Measurements from ENCODE around the gene CYLD. TPM values are rescaled to one million over a fixed set of nuclear protein-coding genes. Genes with fewer than 3 reads are reported as not detected.

Gene CYLD
- total RNA-seq, 2 experiments from 2014 or later = 143 to 146 TPM

DNA sequence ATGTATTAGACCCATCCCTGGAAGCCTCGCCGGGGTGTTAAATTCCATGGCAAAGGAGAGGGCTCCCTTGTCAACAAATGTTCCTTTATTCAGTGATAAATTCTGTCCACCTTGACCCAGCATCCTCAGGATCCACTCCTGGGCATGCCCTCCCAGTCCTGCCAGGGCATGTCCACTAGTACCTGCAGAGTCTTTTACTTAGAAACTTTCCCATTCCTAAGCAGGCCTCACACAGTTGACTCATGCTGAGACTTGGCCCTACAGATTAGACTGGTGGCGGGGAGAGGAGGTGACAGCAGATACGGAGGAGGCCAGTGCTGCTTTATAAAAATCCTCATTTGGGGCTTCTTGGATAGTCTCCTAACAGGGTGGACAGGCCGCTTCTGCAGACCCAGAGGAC lies 88.8 kb downstream of the CYLD start:
- ChIA-PET POLR2A (no interaction called here), CTCF (no interaction called here)

DNA sequence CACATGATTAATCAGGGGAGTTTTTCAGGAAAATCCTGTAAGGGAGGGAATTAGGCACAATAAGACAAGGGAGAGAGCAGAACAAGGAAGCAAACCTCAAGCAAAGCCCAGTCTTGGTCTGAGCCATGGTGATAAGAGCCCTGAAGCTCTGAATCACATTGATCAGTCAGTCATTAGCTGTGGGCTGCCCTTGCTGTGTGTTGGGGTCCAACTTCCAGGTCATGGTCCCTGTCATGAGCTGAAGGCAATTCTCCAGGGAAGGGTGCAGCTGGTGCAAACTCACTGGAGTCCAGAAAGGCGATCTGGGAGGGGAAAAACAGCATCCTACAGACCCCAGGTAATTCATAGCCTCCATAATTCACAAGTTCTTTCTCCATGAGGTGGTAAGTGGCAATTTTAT lies 89.9 kb downstream of the CYLD start:
- ChIA-PET POLR2A (no interaction called here), CTCF (no interaction called here)

DNA sequence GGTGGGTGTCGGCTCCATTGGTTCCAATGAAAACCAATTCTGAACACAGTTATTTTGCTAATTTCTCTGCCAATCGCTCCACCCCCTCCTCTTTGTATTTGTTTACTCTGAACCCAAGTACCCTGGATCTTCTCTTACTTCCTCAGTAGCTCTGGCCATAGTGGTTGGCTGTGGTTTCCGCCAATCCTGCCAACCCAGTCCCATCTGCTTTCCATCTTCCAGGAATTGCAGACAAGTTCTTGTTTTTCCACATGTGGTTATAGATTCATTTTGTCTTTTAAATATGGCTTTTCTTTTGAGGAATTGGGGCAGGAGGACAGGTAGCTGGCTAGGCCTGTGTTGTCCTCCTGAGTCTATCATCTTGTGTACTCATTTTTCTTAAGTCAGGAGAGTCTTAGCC lies 92.0 kb downstream of the CYLD start:
- CTCF ChIA-PET = interaction anchor here (1.1 kb wide), 1 partner anchor 27 kb away, joined by 3 read pairs; no protein-coding TSS in a partner anchor
- POLR2A ChIA-PET = no interaction called here

DNA sequence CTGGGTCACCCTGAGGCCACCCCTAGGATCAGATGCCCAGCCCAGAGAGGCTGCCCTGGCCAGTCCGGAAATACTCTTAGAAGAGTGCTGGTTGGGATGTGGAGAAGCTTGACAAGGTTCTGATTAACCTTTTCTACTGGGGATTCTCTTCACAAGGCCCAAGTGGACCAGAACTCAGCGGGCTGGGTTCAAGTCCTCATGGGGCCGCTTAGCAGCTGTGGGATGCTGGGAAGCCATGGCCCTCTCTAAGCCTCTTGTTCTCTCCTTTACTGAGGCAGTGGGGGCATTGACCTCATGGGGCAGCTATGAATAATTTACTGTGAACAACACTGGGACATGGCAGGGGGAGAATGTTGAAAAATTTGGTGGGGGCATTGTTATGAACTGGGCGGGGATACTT lies 92.8 kb downstream of the CYLD start:
- CTCF ChIA-PET = interaction anchor here (1.1 to 1.3 kb wide), 2 partner anchors 28 kb away, joined by 3 to 4 read pairs; no protein-coding TSS in a partner anchor
- POLR2A ChIA-PET = no interaction called here

DNA sequence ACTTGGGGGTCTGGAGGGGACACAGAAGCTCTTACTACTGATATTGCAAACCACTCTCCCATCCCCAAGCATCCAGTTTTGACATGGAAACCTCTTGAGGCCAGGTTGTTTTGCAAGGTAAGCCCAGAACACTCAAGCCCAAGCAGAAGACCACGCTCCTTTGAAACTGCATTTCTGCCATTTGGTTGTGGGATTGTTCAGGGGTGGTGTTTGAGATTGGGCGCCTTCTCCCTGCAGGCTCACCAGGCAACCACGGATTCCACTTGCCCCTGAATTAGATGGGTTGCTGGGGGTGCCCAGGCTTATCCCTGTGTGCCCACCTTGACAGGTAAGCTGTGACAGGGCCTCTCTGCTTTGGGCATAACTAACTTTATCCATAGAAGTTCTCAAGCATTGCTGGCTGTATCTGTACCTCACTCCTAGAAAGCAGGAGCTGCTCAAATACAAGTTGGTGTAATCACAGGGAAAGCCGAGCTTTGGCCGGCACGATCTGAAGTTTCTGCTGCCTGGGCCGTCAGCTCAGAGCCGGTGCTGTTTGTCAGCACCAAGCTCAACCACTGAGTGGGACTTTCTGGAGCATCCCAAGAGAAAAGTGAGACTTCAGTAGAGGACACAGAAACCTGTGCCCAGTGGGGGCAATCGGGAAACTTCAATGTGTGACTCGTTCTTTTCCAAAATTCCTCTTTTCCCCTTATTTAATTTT lies 93.6 kb downstream of the CYLD start:
- CTCF ChIA-PET = interaction anchor here (1.3 kb wide), 1 partner anchor 29 kb away, joined by 4 read pairs; no protein-coding TSS in a partner anchor

DNA sequence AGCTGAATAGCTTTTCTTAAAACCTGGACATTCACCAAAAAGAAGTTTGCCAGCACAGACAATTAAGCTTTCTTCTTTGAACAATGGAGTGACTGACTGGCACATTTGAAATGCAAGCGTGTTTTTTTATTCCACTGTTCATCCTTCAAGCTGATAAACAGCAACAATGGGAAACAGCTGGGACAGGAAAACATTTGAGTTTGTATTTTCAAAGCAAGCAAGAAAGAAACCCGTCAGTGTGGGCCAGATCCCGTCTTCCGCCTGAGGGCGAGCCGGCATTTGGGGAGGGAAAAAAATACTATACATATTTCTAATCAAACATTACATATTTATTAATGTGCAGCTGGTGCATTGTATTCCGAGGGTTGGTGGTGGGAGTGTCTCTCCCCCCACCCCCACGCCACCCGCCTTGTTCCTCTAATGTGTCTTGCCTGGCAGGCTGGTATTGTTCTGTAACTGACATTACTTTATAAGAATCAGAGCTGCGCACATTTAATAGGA lies 94.3 kb downstream of the CYLD start:
- ChIA-PET POLR2A (no interaction called here), CTCF (interaction anchor here (1.3 kb wide), 1 partner anchor 30 kb away, joined by 4 read pairs; no protein-coding TSS in a partner anchor)

More for the DNA sequence above, 93.6 kb downstream of the CYLD start:
- POLR2A ChIA-PET = no interaction called here

DNA sequence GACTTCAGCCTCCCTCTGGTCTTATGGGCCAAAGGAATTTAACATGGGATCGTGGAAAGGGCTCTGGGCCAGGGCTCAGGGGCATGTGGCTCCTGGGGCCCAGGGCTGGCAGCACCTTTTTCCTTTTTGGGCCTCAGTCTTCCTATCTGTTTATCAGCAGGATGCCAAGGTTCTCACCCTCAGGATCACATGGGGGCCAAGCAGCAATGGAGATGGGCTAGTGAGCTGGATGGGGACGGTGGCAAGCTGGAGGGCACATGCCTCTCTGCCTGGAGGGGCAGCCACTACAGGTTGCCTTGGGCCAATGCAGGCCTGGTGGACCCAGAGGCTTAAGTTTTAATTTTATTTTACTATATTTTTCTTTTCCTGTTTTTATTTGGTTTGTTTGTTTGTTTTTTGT lies 95.4 kb downstream of the CYLD start:
- CTCF ChIA-PET = no interaction called here
- POLR2A ChIA-PET = no interaction called here

DNA sequence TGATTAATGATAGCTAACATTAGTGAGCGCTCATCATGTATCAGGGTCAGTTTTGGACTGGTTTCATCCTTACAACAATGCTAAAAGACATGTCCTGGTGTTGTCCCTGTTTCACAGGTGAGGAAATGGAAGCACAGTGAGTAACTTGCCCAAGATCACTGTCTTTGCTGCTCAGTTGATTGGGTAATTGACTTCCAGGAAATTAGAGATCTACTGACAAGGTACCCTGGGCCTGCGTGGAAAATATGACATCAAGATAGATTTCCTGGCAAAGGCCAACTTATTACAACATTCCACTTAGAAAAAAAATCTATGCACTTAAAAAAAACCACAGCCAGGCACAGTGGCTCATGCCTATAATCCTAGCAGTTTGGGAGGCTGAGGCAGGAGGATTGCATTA lies 96.3 kb downstream of the CYLD start:
- CTCF ChIA-PET = no interaction called here
- POLR2A ChIA-PET = no interaction called here

DNA sequence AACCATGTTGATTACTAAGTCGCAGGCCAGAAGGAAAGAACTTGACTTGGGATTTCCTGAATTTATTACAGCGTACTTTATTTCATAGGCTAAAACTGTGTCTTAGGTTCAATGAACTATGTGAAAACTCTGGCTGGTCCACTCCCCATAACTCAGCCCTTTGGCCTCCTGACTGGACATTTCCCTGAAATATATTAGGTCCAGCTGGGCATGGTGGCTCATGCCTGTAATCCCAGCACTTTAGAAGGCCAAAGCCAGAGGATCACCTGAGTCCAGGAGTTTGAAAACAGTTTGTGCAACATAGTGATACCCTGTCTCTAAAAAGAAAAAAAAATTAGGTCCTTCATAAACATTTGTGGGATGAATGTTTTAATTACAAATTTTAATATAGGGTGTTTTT lies 97.0 kb downstream of the CYLD start:
- CTCF ChIA-PET = no interaction called here
- POLR2A ChIA-PET = no interaction called here

DNA sequence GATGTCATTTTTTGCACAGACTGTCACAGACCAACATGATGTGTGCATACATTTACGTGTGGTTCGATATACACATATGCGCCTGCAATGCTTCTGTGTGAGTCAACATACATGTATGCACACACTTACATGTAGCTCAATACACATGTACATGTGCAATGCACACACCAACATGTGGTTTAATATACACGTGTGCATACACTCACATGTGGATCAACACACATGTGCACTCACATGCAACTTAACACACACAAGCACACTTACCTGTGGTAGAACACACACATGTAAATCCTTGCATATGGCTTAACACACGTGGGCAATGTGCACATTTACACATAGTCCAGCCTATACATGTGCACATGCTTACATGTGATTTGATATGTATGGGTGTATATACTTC lies 97.5 kb downstream of the CYLD start:
- POLR2A ChIA-PET = no interaction called here
- CTCF ChIA-PET = no interaction called here

DNA sequence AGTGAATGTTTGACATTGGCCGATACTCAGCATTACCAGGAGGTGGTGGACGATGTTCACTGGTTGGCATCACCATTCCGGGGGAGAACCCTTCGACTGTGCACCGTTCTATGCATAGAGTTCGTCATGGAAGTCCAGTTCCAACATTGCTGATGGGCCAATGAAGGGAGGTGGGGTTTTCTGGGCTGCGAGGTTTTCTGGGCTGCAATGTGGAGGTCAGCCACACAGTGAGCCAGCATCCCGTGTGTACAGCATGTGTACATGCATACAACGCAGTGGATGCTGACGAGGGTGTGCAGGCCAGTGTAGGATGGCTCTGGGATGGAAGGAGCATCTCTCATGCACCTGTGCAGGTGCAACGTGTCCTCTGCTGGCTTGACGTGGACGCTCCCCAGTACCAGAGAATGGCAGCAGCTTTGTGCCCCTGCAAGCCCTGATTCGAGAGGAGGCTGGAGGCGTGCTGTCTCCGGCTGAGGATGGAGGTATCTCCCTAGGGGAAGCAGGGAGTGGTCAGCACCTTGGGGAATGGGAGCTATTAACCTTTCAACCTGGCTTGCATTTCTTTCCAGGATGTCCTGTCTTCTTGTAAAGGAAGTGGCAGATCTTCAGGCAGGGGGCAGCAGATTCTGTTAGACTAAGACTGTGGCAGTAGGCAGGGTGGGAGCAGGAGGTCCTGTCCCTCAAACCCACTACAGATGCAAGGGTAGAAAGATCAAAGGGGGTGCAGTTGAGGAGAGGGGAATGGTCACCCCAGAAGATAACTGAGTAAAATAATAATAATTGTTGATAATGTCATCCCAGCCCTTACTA lies 98.2 kb downstream of the CYLD start:
- CTCF ChIA-PET = interaction anchor here (1.7 kb wide), 1 partner anchor 33 kb away, joined by 5 read pairs; no protein-coding TSS in a partner anchor
- POLR2A ChIA-PET = no interaction called here

DNA sequence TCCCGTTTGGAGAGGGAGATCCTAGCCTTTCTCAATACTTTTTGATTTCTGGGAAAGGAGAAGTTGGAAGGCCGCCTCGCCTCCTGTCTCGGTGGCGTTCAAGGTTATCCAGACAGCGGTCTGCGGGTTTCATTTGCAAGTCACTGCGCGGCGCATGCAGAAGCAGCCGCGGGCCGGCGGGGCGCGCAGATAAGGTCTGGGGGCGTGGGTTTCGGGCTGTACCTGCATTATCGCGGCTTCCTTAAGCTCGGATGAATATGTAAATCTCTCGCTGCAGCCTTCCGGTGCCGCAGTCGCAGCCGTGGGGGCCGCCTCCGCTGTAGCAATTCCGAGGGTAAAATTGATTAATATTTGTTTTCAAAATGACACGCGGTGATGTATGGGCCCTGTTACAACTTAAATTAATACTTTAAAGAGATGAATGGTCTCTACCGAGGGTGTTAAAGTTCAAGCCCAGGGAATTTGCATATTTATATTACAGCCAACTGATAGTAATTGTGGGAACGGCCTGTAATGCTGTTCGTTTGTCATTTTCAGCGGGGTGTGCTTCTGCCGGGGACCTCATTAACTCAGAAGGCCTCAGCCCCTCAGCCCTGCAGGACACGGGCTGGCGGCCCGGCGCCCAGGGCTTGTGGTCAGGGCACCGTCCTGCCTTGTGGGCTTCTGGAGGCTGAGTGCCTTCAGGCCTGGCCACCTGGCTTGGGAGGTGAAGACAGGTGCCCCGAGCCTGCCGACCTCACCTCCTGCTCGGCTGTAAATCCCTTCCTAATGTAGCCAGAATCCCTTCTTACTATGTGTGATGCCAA lies 99.4 kb downstream of the CYLD start:
- CTCF ChIA-PET = interaction anchor here (1.7 kb wide), 1 partner anchor 35 kb away, joined by 5 read pairs; no protein-coding TSS in a partner anchor
- POLR2A ChIA-PET = no interaction called here

DNA sequence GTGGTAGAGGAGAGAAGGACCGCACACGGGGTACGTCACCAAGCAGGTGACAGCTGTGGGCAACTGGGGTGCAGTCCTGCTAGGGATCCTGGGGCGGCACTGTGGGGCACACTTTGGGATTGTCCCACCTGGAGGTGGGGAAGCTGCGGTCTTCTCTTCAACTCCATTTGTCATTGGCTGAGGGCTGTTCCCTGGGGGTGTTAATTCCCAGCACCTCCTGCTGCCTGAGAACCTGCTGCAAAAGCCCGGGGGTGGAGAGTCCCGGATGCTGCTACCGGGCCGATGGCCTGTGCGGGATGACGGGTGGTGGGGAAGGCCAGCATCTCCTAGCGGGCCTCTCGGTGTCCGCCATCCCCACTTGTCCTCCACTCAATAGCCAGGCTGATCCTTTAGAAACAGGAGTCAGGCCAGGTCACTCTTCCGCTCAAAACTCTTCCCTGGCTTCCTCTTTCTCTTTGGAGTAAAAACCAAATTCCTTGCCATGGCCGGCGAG lies 100.2 kb downstream of the CYLD start:
- POLR2A ChIA-PET = no interaction called here
- CTCF ChIA-PET = interaction anchor here (1.7 kb wide), 1 partner anchor 35 kb away, joined by 5 read pairs; no protein-coding TSS in a partner anchor

DNA sequence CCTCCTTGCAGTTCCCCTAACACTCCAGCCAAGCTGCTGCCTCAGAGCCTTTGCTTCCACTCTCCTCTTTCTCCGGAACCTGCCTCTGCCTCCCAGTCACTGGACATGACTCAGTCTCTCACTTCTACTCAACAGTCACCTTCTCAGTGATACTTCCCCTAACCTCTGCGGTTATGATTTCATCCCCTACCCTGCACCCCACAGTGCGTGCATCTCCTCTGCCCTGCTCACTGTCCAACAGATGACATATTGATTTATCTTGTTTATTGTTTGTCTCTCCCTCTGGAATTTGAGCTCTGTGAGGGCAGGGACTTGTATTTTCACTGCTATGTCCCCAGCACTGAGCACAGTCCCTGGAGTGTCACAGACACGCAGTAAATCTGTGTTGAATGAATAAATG lies 100.7 kb downstream of the CYLD start:
- ChIA-PET POLR2A (no interaction called here), CTCF (no interaction called here)

DNA sequence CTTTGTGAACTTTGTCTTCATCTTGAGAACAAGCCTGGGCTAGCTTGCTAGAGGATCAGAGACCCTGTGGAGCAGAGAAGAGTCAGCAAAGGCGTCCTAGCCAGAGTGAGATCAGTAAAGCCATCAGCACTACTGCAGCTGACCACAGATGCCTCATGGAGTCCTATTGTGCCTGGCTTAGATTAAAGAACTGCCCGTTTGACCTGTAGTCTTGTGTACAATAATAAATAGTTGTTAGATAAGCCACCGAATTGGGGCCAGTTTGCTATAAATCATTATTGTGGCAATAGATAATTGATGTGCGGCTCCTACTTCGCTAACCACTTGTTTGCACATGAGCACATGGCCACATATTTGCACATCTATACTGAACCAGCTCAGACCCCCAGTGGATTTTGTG lies 103.0 kb downstream of the CYLD start:
- ChIA-PET POLR2A (no interaction called here), CTCF (no interaction called here)

DNA sequence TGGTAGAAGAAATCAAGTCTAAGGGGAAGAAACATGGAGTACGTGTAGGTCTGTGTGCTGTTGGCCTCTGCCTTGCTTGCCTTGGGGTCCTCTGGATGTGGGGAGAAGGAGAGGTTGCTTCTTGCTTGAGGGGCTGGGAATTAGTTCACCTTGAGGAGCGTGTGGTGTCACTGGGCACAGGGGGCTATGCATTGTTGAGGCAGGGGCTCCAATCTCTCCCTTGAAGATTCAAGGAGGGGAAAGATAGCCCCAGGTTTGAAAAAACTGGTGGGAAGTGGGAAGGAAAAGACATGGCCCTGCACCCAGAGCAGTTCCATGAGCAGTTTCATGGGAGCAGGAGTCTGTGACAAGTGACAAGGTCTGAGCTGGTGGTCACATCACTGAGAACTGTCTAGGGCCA lies 103.4 kb downstream of the CYLD start:
- ChIA-PET CTCF (no interaction called here), POLR2A (no interaction called here)

DNA sequence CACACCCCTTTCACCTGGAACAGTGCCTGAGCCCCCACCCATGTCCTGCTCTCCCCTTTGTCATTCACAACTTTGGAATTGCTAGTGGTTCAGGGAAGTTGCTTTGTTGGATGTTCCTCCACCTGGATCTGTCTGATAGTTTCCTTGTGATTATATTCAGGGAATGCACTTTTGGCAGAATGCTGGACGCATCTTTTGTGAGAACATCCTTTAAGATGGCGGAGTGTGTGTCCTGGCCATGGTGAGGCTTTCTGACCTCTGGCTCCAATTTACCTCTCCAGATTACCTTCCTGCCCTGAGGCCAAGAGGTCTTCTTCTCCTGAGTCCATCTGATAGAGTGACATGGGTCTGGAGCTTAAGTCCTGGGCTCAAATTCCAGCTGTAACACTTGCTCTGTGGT lies 104.6 kb downstream of the CYLD start:
- ChIA-PET POLR2A (interaction anchor here (0.7 kb wide), 1 partner anchor 1444 kb away, joined by 7 read pairs; no protein-coding TSS in a partner anchor), CTCF (no interaction called here)

DNA sequence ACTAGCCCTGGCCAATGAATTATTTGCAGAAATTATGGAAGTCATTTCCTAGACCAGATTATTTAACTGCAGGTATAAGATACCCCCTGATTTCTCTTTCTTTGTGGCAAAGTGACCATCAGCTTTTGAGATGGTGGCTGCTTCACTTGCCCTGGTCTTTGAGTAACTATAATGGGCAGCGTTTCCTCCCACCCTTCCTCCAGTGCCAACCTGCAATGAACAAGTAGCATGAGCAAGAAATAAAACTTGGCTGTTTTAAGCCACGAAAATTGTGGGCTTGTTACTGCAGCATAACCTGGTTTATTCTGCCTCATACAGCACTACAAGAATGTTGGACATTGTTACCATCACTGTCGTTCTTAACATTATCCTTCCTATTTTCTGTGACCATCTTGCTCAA lies 105.3 kb downstream of the CYLD start:
- CTCF ChIA-PET = no interaction called here
- POLR2A ChIA-PET = no interaction called here

DNA sequence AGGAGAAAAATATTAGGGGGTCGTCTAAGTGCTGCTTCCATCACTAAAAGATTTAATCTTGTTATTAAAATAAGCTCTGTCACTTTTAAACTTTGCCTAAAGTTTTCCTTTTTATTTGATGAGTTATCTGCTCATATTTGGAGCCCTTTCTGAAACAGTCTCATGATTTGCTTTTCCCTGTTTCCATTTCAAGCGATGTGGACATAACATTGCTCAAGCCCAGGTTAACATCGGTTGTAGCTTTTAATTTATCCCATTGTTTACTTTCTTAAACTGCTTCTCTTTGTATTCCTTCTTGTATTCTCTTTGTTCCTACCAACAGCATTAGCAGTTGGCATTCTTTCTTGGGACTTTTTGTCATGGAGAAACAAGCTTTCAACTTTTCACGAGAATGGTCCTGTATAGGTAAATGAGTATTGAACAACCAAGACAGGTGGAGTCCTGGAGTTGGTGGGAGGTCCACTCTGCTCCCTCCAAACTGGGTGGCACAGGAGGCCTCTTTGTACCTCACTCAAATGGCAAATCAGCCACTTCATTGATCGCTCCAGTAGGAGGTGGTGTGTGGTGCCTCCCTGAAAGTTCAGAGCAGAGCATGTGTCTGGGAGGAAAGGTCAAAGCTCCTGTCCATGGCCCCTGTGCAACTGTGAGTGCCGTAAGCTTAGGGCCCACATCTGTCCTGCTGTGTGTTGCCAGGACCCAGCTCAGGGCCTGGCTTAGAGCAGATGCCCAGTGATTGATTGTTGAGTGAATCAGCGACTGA lies 107.0 kb downstream of the CYLD start:
- CTCF ChIA-PET = no interaction called here
- POLR2A ChIA-PET = no interaction called here

All from activated CD8-positive, alpha-beta memory T cell treated with anti-CD3 and anti-CD28 coated beads for 36 hours (primary cell).